Measurements from ENCODE around the gene TRANK1.

Gene TRANK1

DNA sequence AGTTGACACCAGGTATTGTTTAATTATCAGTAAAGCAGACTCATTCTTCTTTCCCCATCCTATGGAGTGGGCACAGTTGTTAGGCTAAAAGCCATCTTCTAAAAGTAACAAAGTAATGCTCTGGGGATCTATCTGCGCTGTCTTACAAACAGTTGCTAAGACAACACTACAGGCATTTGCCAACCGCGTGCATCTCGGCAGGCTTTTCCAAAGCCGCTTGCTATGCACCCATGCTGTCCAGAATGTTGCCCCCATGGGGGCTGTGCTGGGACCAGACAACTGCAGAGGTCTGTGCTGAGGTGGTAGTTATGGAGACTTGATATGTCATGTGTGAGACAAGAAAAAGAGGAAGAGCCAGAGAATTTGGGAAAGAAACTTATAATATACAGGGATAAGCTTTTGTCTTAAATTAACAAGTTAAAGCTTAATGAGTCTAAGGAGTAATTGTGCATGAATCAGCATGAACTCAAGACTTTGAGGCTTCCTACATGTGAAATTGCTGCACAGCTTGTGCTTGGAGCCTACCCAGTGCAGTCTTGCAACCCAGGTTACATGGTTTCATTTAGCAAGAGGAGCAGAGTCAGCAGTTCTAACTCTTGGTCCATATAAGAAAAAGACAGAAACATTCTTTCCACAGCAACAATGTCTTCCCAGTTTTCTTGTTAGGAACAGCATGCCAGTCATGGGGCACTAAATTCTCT lies 141.6 kb downstream of the TRANK1 start:
- DNase-seq (ENCODE audit: low read depth in 2 of 2), result no peak

DNA sequence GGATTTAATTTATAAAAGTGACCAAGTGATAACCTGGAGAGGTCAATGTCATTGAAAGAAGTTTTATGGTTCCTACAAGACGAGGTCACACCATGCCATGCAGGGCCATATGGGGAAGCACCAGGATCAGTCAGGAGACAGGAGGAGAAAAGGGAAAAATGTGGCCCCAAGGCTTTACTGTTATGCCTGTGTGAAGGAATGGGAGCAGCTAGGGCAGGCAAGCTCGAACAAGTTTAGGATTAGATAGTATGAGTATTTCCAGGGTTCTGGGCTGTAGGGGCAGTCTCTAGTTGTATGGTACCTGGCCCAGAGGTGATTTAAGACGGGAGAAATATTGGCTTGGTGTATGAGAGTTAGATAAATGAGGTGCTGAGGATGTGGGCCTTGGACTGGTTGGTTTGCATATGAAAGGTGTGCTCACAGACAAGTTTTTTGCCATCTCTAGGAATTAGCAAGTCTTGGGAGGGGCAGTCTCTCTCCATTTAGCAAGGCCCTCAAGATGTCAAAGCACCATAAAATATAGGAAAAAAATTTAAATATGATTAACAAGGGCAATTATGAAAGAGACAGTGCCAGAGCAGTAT lies 144.2 kb downstream of the TRANK1 start:
- DNase-seq (ENCODE audit: low read depth in 2 of 2), result no peak

DNA sequence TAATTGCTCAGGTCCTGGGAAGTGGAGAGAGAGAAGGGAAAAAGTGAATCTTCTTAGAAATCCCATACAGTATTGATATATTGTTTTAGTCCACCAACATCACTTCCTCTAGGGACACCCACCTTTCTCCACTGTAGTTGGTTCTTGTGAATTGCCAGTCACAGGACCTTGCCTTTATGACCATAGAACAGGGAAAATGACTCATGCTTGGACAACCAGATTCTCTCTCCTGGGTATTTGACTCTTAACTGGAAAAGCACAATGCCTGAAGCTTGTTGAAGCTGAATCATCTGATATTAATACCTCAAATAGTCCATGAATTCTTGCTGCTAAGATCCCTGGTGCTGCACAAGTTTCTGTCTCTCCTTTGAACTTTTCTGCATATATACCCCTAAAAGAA lies 148.0 kb downstream of the TRANK1 start:
- no peak for DNase-seq (ENCODE audit: low read depth in 2 of 2)

GRCh38 chr3:36796161-36796560 lies 148.7 kb downstream of the TRANK1 start:
- DNase-seq (ENCODE audit: low read depth in 2 of 2), result no peak

GRCh38 chr3:36795622-36796021 lies 149.2 kb downstream of the TRANK1 start:
- no peak for DNase-seq (ENCODE audit: low read depth in 2 of 2)

DNA sequence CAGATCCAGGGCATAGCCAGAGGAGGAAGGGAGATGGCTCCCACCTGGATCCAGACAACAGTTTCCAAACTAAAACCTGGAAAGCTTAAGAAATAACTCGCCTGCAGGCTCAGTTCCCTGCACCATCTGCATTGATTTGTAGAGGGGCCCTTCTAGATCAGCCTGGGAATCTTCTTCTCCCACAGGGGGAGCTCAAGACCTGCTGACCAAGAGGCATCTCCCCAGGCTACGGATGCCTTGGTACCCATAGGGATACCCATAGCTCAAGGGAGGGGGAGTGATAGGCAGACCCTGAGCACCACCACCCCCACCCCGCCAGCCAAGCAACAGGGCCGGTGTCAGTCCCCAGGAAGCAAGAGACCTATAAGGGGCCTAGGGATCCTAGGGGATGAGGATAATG lies 152.5 kb downstream of the TRANK1 start:
- DNase-seq (ENCODE audit: low read depth in 2 of 2), result no peak

- DNase-seq (ENCODE audit: low read depth in 2 of 2), result no peak
Measured at GRCh38 chr3:36790765-36791164, 154.1 kb downstream of the TRANK1 start.

- DNase-seq (ENCODE audit: low read depth in 2 of 2), result no peak
Measured at GRCh38 chr3:36786921-36787890, 157.6 kb downstream of the TRANK1 start.

- DNase-seq (ENCODE audit: low read depth in 2 of 2), result no peak
Measured at GRCh38 chr3:36784138-36784635, 160.7 kb downstream of the TRANK1 start.

DNA sequence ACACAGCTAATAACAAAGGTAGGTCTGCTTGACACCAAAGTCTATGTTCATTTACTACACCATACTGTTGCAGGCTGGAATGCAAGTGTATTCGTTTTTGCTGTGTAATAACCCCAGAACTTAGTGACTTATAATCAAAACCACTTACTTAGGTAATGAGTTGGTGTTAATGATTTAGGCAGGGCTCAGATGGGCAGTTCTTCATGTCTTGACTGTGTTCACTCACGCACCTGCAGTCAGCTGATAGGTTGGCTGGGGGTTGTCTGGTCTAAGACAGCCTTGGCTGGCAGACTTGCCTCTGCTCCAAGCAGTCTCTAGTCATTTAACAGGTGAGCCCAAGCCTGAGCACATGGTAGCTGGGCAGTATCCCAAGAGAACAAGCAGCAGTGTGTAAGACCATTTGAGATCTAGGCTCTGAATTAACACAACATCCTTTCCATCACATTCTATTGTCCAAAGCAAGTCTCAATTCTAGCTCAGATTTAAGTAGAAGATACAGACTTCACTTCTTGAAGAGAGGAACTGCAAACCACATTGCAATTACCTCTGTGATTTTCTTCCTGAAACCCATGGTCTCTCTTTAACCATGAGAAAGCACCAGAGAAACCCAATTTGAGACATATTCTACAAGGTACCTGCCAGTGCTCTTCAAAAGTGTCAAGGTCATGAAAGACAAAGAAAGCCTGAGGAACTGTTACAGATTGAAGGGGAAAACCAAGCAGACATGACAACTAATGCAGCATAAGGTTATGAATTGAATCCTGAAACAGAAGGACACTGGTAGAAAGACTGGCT lies 167.2 kb downstream of the TRANK1 start:
- no peak for DNase-seq (ENCODE audit: low read depth in 2 of 2)

Measured in stimulated activated CD8-positive, alpha-beta memory T cell treated with anti-CD3 and anti-CD28 coated beads, Interleukin-7, amount 100 ng/mL, for 4 hours (primary cell).